ENCODE results near the gene BICD1.
"Not testable (repeated sequence)": the region's sequence is repeated elsewhere in the genome, so short reads cannot be mapped to it uniquely, and the experiment has no call there.

The BICD1 gene

DNA sequence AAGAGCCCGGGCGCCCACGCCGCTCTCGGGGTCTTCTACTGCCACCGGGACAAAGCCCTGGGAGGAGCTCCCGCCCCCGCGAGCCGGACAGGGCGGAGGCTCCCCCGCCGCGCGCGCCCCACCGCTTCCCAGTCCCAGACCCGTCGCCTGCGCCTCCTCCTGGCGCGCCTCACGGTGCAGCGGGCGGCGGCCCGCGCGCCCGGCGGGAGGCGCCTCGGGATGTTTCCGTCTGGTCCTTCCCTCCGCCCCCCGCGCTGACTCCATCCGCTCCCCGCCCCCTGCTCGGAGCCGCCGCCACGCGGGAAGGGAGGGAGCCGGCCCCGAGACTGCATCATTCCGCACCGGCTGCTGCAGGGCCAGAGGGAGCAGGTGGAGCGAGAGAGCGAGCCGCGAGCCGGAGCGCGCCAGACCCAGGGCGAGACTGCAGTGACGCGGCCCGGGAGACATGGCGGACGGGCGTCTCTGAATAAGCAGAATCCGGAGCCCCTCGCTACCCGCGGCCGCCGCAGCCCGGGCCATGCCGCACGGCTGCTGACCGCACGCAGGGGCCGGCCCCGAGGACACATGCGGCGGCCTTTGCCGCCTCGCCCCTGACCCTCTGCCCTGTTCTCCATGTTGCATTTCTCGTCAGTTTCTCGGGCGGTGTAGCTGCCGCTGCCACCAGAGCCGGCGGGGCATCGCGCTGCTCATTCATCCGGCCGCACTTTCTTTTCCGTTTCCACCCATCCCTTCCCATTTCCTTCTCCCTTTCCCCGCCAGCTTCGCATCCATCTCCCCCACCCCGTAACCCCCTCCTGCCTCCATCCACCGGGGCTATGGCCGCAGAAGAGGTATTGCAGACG, at the start of gene BICD1:
TSS of gene BICD1 (plus strand) at position 331 of the 842 bp plus-strand sequence. CDS start at position 816, 485 bp downstream.
- DNase-seq = no peak

DNA sequence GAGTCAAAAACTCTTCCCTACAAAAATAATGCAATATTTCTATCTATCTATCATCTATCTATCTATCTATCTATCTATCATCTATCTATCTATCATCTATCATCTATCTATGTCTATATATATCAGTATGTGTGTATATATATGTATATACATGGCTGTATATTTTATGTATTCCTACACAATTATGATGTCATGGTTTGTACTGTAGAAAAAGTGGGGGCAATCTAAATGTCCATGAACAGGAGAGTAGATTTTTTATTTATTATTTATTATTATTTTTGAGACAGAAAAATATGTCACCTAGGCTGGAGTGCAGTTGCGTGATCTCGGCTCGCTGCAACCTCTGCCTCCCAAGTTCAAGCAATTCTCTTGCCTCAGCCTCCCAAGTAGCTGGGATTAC, 45.6 kb upstream of the BICD1 start:
- DNase-seq = no peak

DNA sequence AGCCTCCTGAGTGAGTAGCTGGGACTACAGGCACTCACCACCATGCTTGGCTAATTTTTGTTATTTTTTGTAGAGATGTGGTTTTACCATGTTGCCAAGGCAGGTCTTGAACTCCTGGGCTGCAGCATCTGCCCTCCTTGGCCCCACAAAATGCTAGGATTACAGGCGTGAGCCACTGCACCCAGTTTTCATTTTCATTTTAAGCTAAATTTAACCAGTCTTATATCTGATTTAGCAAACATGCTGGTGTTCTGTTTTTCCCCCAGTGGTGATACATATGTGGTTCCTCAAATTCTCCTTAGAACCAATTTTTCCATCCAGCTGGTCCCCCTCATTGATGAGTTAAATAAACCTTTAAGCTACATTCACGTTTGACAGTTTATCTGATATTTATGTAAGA, 43.8 kb upstream of the BICD1 start:
- no peak for DNase-seq

DNA sequence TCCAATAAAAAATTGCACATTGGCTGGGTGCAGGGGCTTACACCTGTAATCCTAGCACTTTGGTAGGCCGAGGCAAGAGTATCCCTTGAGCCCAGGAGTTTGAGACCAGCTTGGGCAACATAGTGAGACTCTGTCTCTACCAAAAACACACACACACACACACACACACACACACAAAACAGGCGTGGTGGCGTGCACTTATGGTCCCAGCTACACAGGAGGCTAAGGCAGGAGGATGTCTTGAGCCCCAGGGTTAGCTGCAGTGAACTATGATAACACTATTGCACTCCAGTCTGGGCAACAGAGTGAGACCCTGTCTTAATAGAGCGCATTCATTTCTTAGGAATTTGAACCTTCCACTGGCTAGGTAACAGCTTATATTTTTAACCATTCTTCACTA, 42.9 kb upstream of the BICD1 start:
- no peak for DNase-seq

DNA sequence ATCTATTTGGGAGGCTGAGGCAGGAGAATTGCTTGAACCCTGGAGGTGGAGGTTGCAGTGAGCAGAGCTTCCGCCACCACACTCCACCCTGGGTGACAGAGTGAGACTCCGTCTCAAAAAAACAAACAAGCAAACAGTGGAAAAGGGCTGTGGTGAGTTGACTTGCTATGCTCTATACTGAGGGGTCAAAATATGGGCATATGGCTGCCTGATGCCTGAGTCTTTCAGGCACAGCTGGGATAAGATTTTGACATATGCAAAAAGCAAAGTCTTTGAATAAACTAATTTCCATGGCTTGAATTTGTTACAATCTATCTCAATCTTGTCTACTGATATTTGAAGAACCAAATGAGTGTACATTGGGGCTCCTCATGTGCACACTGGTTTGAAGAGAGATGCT, 40.4 kb upstream of the BICD1 start:
- no peak for DNase-seq

DNA sequence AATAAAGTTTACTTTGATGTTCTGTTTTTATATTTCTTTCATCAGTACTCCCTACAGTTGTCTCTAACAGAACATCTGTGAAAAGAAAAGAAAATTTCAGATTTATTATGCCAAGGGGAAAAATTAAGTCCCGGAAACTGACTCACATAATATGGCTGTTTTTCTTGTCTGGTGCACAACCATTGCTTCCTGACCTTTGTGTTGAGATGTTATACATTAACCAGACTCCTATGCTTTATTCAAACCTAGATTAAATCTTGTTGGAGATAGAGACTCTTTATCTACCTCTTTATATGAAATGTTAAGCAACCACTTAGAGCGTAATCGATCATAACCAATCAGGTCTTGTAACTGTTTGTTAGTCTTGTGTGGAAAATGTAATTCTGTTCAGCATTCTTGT, 37.6 kb upstream of the BICD1 start:
- DNase-seq = no peak

DNA sequence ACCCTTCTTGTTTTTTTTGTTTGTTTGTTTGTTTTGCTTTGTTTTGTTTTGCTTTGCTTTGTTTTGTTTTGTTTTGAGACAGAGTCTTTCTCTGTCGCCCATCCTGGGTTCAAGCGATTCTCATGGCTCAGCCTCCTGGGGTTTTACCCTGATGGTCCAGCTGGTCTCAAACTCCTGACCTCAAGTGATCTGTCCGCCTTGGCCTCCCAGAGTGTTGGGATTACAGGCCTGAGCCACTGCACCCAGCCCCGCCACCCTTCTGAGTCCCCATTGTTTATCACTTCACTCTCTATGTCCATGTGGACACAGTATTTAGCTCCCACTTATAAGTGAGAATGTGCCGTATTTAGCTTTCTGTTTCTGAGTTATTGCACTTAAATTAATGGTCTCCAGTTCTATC, 36.9 kb upstream of the BICD1 start:
- no peak for DNase-seq

DNA sequence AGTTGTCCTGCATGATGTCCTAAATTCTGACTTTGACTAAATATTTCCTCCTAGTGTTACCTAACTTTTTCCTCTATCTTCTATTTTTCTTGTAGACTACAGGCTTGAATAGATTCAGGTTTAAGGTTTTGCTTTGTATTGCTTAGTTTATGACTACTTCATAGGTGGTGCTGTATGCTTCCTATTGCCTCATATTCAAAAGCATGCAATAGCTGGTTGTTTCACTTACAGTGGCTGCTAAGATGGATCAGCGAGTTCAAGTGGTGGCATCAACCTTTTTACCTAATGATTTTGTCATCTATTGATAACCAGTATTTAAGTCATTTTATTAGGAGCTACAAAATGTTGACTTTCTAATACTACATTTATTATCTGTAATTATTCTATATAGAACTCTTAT, 36.3 kb upstream of the BICD1 start:
- DNase-seq = no peak

DNA sequence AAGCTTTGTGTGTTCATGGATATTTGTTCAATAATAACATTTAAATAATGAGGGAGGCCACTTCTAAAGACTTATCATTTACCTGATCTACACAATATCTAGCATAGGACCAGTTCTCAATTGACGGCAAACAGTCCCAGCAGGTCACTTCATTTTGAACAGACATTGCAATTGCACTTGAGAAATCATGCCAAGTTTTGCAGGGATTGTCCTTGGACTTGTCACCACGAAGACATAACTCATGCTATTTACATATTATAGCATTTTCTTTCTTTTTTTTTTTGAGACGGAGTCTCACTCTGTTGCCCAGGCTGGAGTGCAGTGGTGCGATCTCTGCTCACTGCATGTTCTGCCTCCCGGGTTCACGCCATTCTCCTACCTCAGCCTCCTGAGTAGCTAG, 34.5 kb upstream of the BICD1 start:
- no peak for DNase-seq

DNA sequence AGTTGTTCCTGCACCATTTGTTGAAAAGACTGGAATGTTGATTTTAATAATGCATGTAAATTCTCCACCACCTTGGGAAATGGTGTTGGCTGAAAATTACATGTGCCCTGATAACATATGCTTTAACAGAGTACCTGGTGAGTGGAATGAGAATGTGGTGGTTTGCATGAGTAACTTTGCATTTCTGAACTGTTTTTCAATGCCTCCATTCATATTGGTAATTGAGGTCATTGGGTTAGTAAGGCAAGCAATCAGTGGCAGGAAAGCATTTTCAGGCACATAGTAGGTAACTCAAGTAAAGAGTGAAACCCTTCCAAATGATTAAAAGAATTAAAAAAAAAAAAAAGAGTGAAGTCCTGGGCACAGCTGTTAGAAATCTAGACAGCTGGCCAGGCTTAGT, 32.2 kb upstream of the BICD1 start:
- no peak for DNase-seq

DNA sequence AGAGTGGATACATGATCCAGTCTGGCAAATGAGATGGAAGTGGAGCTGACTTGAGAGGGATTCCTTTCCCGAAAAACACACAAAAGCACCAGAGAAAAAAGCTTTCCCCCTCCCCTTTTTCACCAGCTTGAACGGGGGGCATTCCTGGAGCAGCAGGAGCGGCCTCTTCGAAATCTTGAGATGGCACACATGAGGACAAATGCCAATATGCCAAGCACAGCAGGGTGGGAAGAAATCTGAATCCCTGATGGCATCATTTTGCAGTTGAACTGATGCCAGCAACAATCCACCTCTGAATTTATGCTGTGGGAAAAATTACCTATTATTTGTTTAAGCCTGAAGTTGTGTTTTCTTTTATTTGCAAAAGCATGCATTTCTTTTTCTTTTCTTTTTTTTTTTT, 29.7 kb upstream of the BICD1 start:
- DNase-seq = no peak

DNA sequence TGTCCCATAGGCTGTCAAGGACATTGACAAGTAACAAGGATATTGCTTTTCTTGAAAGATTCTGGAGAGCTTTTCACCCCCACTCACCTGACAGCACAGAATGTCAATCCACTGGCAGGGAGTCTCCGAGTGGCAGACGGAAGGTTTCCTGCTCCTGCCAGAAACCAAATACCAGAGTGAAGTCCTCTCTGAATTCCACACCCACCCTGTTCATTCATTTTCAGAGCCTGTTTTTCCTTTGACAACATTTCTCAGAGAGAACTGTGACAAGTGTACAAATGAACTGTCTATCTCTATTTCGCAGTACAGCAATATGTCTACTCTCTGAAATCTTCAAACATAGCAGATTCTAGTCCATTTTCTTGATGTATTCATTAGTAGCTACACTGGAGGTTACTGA, 26.2 kb upstream of the BICD1 start:
- DNase-seq = no peak

DNA sequence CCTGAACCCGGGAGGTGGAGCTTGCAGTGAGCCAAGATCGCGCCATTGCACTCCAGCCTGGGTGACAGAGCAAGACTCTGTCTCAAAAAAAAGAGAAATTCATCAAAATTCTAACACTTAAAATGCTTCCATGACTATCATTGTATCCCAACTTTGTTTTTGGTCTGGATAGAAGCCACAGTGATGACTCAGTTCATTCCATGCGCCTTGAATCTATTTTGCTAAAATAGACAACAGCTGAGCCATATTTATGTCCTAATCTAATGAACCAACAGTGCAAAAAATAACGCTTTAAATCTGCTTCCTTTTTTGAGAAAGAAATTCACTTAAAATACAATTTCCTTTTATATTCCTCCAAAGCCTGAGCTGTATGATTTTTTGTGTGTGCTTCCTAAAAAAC, 23.2 kb upstream of the BICD1 start:
- no peak for DNase-seq

DNA sequence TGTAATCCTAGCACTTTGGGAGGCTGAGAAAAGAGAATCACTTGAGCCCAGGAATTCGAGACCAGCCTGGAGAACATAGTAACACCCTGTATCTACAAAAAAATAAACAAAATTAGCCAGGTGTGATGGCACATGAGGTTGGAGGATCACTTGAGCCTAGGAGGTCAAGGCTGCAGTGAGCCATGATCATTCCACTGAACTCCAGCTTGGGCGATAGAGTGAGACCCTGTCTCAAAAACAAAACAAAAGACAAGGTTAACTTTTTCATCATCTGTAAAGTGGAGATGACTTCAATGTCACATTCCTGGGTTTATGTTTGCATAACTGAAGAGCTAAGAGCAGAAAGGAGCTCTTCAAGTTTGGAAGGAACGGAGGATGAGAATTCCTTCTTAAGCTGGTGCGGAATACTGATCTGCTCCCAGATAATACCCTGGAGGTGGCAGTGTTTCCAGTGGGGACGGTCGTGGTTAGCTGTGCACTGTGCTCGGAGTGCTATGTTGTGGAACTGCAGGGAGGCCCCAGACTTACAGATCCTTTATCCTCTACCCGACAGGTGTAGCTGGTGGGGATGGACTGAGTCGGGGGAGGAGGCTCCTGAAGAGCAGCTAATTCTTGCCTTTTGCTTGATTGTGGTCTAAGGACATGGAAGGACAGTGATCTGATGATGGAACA, 22.5 kb upstream of the BICD1 start:
- DNase-seq = no peak

DNA sequence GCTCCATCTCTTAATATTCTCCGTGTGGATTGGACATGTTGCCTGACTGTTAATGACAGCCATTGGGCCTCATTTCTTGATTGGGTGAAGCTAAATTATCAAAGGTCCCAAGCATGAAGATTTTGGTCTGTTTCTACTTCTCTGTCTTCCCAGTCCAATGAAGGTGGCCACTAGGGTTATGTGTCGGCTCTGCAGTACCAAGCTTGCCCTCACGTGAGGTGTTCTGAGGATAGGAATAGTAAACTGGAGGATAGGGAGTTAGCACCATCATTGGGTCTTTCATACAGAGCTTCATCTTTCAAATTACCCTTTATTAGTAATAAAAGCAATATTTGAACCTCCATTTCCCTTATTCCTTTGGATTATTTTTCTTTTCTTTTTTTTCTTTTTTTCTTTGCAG, 21.9 kb upstream of the BICD1 start:
- no peak for DNase-seq

DNA sequence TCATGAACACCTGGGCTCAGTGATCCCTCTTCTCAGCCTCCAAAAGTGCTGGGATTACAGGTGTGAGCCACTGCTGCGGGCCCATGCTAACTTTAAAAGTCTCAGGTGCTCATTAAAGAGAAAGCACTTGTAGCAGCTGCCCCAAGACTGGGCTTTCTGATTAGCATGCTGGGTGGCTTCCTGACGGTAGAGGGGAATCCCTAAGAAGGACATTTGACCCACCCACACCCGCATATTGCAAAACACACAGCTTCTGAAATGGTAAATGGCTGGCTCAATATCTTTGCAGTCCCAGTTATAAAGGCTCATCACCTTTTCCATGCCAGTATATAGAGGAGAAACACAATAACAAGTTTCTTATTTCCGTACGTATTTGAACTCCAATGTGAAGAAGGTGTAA, 19.3 kb upstream of the BICD1 start:
- DNase-seq = no peak

DNA sequence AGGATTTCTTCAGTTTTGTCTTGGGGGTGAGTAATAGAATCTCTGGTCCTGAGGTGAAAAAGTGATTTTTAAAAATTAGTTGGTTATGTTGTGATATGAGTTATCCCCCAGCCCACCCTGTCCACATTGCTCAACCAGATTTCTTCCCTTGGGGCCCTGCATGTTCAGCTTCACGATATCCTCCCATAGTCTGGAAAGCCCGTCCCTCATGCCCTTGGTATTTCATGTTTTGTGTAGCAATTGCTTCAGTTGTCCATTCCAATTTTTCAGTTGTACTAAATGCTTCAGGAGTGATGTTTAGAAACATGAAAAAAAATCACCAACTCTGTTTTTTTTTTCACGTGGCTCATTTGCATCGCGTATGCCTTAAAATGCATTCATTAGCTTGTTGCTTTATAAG, 17.5 kb upstream of the BICD1 start:
- no peak for DNase-seq

DNA sequence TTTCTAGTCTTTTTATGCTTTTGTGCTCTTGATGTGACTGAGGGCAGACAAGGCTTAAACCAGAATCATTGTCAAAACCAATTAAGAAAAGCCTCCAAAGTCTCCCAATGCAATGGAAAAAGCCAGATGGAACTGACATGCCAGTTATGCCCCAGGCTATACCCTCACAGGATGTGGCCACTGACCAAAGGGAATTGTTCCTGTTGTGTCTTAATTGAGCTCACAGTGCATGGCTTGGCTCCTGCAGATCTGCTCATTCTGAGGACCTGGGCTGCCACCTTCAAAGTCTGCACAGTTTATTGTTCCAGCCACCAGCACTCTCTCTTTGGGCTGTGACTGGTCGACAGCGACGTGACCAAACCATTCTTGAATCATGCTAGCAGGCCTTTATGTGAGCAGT, 17.1 kb upstream of the BICD1 start:
- no peak for DNase-seq

DNA sequence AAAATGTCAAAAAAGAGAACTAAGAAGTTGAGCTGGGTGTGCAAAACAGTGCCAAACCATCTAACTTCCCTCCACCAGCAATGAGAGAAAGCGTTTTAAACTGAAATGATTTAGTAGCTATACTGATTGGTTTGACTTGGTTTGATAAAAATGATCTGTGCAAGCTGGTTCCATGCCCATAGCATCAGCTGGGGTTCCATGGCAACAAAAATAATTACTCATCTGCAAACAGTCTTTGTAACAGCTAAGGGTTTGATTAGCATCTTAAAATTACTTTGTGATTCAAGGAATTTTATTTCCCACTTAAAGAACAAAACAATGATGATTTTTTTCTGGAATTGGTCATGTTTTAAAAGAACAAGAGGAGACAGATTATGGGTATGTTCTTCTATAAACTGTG, 15.0 kb upstream of the BICD1 start:
- no peak for DNase-seq

DNA sequence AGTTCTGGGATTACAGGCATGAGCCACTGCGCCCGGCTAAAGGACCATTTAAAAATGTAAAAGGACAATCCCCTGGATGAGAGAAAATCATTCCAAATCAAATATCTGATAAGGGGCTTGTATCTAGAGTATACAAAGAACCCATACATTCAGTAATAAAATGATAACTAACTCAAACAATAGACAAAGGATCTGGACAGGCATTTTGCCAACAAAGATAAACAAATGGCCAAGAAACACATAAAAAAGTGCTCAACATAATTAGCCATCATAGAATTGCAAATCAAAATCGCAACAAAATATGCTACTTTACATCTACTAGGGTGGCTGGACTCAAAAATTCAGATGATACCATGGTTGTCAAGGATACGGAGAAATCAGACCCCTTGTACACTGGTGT, 8.5 kb upstream of the BICD1 start:
- no peak for DNase-seq

DNA sequence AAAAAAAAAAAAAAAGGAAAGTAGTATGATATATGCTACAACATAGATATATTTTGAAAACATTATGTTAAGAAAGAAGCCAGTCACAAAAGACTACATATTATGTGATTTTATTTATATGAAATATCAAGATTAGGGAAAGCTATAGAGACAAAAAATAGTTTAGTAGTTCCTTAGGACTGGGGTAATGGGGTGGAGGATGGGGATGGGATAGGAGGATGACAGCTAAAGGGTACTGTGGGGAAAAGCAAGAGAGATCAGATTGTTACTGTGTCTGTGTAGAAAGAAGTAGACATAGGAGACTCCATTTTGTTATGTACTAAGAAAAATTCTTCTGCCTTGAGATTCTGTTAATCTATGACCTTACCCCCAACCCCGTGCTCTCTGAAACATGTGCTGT, 7.4 kb upstream of the BICD1 start:
- DNase-seq = not testable (repeated sequence)

DNA sequence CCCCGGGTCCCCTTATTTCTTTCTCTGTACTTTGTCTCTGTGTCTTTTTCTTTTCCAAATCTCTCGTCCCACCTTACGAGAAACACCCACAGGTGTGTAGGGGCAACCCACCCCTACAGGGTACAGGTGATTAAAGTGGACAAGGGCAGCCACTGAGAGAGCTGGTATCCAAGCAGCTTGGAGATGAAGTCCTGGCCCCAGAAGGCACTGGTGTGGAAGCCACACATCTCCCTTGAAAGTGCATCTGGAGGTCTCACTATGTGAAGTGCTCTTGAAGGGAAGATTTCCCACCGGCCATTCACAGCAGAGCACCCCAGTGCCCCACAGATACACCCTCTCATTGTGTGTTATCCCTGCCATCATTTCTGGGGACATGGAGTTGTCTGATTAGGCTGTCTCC, 6.3 kb upstream of the BICD1 start:
- no peak for DNase-seq

DNA sequence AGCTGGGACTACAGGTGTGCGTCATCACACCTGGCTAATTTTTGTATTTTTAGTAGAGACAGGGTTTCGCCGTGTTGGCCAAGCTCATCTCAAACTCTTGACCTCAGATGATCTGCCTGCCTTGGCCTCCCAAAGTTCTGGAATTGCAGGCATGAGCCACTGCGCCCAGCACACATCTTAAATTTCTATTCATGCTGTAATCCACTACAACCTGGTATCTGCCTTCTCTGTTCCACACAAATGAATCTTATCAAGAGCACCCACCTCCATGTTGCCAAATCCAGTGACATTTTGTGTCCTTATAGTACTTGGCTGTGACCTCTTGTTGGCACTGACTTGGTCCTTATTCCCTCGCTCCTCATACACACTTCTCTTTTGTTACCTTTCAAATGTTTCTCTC, 5.8 kb upstream of the BICD1 start:
- no peak for DNase-seq

DNA sequence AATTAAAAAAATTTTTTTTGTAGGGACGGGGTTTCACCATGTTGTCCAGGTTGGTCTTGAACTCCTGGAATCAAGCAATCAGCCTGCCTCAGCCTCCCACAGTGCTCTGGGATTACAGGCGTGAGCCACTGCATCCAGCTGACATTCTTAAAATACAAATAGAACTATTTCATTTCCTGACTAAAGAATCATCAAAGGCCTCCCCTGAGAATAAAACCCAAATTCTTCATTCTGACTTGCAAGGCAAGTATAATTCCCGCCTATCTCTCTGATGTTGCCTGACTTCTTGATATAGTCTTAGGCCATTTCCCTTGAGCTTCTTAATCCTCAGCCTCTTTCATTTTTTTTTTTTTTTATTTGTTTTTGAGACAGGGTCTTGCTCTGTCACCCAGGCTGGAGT, 4.4 kb upstream of the BICD1 start:
- DNase-seq = no peak

All from SIG-M5 (cell line).